HG03095 (cell line): ENCODE data around the gene PLEKHA5.
"Not testable (repeated sequence)": the region's sequence is repeated elsewhere in the genome, so short reads cannot be mapped to it uniquely, and the experiment has no call there.

ENCODE experiments used
- ATAC-seq: cut with Tn5 transposase; IDR thresholded peaks from one replicate; pipeline ENCODE4 v1.9.1; 2021; ENCODE audit warnings: moderate library complexity; ENCODE audit not compliant: unreplicated experiment

Gene PLEKHA5

DNA sequence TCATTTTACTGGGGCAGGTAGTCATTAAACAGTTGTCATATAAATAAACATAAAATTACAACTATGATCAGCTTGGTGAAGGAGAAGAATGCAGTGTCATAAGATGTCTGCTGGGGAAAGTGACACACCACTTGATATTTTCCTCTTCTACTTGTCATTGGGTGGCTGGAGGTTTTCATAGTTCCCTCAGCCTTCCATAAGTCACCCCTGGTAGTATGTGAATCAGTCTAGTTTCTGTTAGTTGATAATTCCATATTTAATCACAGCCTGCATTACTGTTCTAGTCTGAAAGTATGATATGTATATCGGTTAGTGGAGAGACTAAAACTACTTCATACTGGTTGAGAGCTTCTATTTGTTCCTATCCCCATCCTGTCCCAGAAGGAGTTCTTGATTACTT, 38.2 kb downstream of the PLEKHA5 start:
- ATAC-seq: no peak

DNA sequence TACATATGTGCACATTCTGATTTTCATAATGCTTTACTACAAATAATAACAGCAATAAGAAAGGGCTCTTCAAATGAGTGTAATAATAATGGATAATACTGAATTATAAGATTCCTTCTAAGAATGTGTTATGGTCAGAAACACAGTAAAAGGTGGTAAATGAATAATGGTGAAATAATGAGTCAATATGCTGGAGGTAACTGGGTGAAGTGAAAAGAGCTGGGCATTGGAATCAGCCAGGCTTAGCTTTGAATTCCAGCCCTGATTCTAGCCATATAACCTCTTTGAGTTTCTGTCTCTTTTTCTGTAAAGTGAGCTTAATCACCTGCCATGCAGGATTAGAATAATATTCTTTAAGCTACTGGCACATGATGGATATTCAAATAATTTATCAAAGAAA, 39.1 kb downstream of the PLEKHA5 start:
- no peak for ATAC-seq

DNA sequence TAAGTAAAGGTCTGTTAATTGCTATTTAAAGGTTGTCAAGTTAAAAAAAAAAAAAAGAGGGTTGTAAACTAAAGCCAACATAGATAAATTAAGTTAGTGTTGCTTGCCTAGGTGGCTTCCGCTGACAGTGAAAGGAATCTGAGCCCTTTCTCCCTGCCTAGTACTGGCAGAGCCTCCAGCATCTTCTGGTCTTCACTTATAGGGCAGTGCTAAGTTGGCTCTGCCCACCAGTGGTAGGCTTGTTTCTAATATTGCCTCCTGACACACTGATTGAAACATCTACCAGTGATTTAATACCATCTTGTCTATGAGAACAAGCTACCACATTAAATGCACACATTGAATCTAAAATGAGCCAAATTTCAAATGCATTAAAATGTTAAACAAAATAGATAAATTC, 39.7 kb downstream of the PLEKHA5 start:
- ATAC-seq: no peak

DNA sequence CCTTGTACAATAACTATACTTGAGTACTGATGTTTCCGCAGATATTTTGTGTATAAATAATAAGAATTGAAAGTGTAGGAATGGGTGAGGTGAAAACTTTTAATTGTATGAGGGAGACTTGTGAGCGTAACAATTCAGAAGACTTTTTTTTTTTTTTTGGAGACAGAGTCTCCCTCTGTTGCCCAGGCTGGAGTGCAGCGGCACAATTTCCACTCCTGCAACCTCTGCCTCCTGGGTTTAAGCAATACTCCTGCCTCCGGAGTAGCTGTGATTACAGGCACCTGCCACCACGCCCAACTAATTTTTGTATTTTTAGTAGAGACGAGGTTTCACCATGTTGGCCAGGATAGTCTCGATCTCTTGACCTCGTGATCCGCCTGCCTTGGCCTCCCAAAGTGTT, 40.8 kb downstream of the PLEKHA5 start:
- ATAC-seq: not testable (repeated sequence)

DNA sequence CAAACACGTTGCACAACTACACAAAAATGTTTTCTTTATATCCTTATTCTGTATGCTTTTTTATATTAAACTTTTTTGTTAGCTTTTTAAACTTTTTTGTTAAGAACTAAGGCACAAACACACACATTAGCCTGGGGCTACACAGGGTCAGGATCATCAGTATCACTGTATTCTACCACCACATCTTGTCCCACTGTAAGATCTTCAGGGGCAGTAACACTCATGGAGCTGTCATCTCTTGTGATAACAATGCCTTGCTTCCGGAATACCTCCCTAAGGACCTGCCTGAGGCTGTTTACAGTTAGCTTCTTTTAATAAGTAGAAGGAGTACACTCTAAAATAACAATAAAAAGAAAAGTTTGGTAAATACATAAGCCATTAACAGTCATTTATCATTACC, 42.2 kb downstream of the PLEKHA5 start:
- no peak for ATAC-seq

DNA sequence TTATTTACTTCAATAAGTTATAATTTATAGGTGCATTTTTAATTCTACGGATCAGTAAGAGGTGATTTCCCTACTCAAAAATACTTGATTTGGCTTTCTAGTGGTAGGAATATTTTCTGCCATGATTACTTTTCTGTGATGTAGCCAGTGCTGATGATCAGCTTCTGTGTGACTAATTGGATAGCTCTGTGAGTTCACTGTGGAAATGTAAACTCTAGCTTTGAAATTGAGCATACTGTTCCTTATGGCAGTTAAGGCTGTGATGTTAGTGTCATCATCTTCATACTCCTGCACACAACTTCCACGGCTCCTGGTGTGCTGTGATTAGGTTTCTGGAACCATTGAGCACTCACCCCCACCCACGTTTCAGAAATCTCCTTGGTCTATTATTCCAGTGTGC, 48.2 kb downstream of the PLEKHA5 start:
- no peak for ATAC-seq

DNA sequence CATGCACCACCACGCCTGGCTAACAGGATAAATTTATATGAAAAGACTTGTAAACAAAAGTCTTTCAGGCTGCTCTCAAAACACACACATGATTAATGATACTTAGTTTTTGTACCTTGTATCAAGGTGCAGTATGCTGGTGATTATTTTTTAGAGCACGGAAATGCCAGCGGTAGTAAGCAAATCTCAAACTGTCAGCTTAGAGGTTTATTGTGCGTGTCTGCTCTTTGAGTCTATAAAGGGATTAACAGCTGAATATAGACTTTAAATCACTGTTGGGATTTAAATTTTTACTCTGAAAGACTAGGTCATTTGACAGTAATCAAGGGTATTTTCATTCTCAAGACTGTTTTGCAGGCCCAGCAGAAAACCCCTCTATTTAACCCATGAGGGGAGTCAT, 50.5 kb downstream of the PLEKHA5 start:
- ATAC-seq: no peak

DNA sequence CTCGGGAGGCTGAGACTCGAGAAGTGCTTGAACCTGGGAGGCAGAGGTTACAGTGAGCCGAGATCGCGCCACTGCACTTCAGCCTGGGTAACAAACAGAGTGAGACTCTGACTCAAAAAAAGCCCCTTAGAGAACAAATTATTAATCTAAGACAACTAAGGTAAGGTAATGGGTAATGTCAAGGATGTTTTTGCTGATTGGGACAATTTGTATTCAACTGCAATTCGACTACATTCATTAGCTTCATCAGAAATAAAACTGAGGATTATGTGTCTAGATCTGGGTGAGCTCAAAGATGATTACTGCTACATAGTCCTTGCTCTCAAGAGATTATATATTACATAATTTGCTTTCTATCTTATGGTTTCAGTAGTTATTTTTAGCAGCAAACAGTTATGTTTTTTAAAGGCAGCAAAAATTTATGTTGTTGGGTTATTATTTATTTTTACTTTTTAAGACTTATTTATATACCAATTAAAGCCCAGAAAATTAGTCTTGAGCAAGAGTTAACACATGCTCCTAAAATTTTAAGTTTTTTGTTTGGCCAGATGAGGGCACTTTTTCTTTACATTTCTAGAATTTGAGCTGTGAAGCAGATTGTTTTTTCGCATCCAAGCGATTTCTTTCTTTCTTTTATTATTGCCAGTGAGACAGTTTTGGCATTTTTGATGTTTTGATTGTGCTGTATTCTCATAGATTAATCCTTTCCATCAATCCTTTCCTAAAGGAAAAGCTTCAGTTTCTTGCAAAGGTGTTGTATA, 52.3 kb downstream of the PLEKHA5 start:
- ATAC-seq: no peak

DNA sequence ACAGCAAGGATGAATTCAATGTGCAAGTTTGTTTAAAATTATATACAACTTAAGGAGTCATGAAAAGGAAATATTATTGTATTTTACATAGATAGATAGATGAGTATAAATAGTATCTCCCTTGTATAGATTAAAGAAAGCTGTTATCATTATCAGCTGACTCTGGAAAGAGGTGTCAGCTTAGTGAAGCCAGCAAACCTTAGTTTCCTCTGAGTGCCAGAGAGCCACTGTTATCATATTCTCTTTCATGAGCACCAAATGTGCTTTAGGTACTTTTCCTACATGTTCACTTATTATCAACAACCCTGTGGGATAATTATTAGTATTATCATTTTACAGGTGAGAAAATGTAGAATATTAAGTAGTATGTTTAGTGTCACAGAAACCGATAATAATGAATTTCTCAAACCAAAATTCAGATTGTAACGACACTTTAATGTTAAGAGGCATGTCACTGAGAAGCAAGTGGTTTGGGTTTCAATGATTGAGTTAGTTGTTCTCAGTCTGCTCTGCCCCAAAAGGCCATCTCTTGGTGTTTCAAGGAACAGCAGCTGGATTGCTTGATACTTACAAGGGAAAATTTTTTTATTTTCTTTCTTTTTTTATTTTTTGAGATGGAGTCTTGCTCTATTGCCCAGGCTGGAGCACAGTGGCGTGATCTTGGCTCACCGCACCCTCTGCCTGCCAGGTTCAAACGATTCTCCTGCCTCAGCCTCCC, 53.7 kb downstream of the PLEKHA5 start:
- ATAC-seq: no peak

DNA sequence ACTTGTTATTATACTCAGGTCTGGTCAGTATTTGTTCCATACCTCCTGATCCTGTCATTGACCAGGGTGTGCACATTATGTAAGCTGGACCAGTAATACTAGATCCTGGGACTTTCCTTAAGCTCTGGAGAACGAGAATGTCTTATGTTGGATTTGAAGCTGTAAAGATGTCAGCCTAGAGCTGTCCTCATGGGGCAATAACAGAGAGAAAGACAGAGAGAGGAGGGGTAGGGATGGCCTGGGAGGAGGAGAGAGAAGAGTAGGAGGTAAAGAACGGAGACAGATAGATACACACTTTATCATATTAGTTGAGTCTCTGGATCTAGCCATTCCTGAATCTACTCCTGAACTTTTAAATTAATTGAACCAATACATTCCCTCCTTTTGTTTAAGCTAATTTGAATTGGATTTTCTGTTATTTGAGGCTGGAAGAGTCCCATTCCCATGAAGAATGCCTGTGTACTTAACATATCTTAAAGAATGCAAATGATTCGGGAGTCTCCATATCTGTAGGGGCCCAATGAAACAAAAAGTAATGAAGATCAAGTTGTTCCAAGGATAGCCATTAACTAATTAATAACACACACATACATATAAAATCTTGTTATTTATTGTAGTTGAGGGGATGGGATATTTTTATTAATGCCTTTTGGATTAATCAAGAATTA, 55.9 kb downstream of the PLEKHA5 start:
- no peak for ATAC-seq

DNA sequence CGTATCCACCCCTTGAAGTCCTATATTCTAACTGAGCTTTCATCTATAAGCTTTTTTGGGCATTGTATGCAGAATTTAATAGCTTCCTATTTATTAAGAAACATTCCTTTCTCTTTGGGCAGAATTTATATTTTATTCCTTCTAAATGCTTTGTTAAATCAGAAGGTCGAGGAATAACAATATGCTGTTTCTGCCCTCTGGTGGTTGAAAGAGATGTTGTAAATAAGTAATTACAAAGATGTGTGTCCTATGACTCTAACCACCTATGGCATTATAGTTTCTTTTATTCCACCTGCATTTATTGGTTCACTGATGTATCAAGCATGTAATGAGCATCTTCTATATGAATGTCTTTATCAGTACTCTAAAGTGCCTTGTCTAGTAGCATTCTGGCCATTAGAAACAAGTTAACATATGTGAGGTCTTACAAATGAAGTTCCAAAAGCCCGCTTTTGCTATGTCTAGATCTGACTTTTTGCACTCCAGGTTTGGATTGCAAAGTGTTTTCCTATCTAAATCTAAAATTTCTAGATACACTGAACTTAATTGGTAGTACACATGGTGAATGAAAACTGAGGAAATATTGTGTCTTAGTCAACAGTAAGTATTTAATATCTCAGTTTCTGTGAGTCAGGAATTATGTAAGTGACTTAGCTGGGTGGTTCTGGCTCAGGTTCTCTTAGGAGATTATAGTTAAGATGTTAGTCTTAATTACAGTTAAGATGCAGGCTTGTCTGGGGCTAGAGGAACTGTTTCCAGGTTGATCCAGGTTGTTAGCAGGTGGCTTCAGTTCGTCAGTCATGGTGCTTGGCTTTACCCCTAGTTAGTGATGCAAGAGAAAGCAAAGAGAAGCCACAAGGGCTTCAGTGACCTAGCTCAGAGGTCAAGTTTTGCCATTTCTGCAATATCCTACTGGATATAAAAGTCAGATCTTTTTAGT, 57.5 kb downstream of the PLEKHA5 start:
- no peak for ATAC-seq

DNA sequence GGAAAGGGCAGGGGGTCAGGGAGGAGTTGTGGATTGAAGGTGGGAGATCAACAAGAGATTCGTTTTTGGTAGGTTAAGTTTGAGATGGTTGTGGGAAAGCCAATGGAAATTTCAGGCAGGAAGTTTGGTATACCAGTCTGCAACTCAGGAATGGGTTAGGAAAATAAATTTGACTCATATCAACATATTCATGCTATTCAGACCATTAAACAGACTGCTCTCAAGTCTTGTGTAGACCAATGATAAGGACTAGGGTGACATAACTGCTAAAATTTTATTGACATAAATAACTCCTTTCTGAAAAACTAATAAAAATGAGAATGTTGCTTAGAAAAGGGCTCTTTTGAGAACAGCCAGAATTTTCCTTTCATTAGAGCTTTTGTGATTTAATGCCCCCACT, 60.0 kb downstream of the PLEKHA5 start:
- no peak for ATAC-seq

DNA sequence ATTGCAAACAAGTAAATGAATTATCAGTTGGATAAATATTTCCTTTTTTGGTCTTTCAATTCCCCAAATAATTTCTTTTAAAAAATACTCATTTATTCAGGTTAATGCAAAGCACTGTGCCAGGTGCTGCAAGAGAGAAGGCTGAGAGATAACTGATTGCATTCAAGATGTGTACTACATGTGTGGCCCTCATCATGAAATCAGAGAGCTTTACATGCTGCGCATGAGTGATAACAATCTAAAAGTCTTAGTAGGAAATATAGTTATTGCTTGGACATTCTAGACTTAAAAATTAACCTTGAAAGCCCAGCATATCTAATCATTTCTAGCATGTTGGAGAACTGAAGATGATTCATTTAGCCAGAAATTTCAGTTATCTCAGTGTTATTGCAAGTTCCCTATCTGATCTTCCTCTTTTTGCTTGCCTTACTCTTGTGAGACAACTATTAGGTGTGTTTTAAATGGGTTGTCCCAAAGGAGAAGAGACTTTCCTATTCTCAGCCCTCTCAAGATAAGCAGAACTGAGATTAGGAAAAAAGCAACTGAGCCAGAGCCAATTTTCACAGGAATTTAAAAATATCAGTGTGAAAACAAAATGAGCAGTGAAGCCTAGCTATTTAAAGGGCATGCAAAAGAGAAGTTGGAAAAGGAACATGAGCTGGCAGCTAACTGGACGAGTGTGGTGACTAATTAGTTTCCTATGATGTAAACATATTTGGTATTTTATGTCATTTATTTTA, 60.9 kb downstream of the PLEKHA5 start:
- ATAC-seq: no peak

DNA sequence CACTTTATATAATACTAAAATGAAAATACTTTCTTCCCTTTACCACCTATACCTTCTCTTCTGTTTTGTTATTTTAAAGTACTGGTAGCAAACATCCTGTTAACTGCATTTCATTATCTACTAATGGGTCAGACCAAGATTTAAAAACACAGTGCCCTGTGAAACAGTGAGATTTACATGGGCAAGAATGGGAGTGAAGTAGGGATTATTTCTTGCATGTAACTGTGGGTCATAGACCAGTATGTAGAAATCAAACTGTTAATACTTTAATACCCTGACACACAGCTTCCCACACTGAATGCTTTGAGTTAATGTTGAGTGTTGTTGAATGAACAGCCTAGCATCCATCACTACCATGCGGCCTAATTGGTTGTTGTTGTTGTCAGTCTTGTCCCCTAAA, 61.6 kb downstream of the PLEKHA5 start:
- no peak for ATAC-seq

DNA sequence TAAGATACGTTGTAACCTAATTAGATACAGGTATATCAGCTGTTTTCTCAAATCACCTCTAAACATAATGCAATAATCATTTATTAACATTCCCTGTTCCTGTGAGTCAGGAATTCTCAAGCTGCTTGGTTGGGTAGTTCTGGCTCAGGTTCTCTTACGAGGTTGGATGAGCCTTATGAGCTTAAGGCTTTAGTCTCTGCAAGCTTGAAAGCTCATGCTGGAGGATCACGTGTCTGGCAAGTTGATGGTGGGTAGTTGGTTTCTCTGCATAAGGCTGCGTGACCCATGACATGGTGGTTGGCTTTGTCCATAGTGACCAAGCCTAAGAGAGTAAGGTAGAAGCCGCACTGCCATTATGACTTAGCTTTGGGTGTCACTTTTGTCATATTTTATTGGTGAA, 62.0 kb downstream of the PLEKHA5 start:
- ATAC-seq: no peak

DNA sequence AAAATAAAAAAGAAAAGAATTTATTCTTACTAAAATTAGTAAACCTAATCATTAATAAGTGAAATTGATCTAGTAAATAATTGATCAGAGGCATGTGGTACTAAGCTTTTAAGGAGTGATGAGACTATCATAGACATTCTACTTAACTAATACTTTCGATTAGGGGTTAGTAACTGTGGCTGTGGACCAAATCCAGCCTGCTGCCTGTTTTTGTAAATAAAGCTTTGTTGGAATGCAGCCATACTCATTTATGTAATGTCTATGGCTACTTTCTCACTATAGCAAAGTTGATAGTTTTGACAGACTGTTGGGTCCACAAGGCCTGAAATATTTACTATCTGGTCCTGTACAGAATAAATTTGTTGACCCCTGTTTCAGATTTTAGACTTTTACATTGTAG, 63.2 kb downstream of the PLEKHA5 start:
- ATAC-seq: no peak

DNA sequence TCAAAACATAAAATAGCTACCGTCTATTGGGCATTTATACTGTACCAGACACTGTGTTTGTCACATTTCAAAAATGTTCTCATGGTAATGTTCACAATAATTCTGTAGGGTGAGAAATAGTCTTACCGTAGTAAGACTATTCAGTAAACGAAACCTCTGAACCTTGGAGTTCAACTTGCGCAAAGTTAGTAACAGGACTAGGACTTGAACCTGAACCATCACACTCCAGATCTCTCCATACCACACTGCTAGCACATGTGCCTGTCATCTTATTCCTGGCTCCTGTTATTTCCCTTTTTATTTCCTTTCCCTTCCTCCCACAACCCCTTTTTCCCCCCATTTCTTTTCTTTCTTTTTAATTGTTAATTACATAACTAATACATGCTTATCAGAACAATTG, 65.4 kb downstream of the PLEKHA5 start:
- no peak for ATAC-seq

DNA sequence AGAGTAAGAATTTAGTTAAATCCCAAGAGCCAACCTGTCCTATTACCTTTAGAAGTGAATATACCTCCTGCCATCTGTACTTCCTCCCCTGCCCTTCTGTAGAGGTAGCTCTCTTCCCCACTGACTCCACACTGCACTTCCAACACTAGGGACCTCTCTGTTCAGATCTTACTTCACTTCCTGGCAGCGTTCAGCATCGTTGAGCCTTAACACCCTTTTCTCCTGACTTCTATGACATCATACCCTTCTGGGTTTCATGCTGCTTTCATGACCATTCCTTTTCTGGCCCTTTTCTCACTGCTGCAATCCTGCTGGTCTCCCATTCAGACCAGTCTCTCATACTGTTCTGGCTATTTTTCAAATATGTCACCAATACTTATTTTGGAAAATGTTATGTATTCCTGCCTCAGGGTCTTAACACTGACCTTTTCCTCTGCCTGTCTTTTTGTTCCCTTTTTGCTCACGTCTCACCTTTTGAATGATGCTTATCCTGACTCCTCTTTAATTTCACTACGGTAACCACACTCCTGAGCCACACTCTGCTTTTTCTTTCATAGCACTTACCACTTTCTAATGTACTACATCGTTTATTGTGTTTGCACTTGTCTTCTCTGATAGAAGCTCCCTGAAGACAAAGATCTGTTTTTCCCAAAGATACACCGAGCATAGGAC, 67.6 kb downstream of the PLEKHA5 start:
- no peak for ATAC-seq

DNA sequence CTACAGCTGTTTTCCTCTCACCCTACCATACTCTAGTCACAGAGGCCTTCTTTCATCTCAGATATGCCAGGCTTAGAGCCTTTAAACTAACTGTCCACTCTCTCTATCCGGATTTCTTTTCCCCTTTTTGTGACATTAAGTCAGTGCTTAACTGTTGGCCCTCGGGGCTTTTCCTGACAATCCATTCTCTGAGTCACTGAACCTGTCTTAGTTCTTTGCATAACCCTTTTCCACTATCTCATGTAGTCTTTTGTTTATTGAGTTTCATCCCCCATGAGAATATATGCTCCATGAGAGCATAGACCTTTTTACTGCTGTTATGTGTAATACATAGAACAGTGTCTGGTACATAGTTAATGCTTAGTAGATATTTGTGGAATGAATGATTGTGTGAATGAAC, 68.7 kb downstream of the PLEKHA5 start:
- ATAC-seq: no peak

DNA sequence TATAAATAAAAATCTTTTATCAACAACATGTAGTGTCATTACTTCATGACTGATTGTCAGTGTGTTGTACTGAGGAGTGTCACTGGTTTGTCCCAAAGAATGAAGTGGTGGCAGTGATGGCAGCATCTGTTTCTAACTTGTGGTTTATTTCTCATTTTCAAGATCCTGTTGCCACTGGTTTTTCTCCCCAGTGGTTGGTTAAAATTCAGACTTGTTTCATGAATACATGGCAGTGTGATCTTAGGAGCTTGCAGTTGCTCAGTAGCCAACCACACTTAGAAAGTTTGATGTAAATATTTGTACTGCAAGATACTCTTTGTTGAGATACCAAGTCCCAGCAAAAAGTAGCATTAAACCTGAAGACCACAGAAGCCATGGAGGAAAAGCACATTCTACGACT, 69.8 kb downstream of the PLEKHA5 start:
- ATAC-seq: no peak
